ENCODE data around the gene MTMR4.
"Not testable (repeated sequence)": the region's sequence is repeated elsewhere in the genome, so short reads cannot be mapped to it uniquely, and the experiment has no call there.

MTMR4 gene

GRCh38 chr17:58492238-58493121, 22.0 kb downstream of the MTMR4 start:
- no peak for DNase-seq (ENCODE audit: low read depth)

- no peak for DNase-seq (ENCODE audit: low read depth)
These were observed 22.9 kb downstream of the MTMR4 start for GRCh38 chr17:58491510-58492045.

GRCh38 chr17:58488428-58488890, 26.0 kb downstream of the MTMR4 start:
- no peak for DNase-seq (ENCODE audit: low read depth)

GRCh38 chr17:58487589-58488427, 26.6 kb downstream of the MTMR4 start, which contains the start of gene HSF5:
HSF5 (minus strand) TSS chr17:58488408; CDS start chr17:58488274, 134 bp downstream.
- DNase-seq (ENCODE audit: low read depth) = no peak

GRCh38 chr17:58484600-58484999, 29.8 kb downstream of the MTMR4 start:
- no peak for DNase-seq (ENCODE audit: low read depth)

- DNase-seq (ENCODE audit: low read depth) = not testable (repeated sequence)
These were observed 32.6 kb downstream of the MTMR4 start for GRCh38 chr17:58481798-58482197.

- no peak for DNase-seq (ENCODE audit: low read depth)
These were observed 34.3 kb downstream of the MTMR4 start for GRCh38 chr17:58480090-58480489.

- no peak for DNase-seq (ENCODE audit: low read depth)
These were observed 37.6 kb downstream of the MTMR4 start for GRCh38 chr17:58476812-58477211.

- no peak for DNase-seq (ENCODE audit: low read depth)
These were observed 38.5 kb downstream of the MTMR4 start for GRCh38 chr17:58475985-58476384.

GRCh38 chr17:58470356-58470755, 44.1 kb downstream of the MTMR4 start:
- DNase-seq (ENCODE audit: low read depth) = no peak

- DNase-seq (ENCODE audit: low read depth) = no peak
These were observed 45.5 kb downstream of the MTMR4 start for GRCh38 chr17:58468944-58469343.

GRCh38 chr17:58455491-58455890, 58.9 kb downstream of the MTMR4 start:
- no peak for DNase-seq (ENCODE audit: low read depth)

GRCh38 chr17:58452738-58453137, 61.7 kb downstream of the MTMR4 start:
- no peak for DNase-seq (ENCODE audit: low read depth)

- peak; percentile 74 for DNase-seq (ENCODE audit: low read depth)
These were observed 67.1 kb downstream of the MTMR4 start for GRCh38 chr17:58447039-58447975.

GRCh38 chr17:58446086-58446485, 68.4 kb downstream of the MTMR4 start:
- no peak for DNase-seq (ENCODE audit: low read depth)
